HepG2 (cell line): ENCODE data around the gene ATP9B. TPM values are rescaled to one million over a fixed set of nuclear protein-coding genes. Genes with fewer than 3 reads are reported as not detected.

ENCODE experiments used
- ARID4A ChIP-seq: sonication (generic); formaldehyde crosslinking; IDR thresholded peaks from 2 replicates; pipeline ENCODE4 v1.5.0; 2020; ENCODE audit warnings: mild to moderate bottlenecking, missing genetic modification reagents, borderline replicate concordance
- ASH2L ChIP-seq: fragments of 300-600, 200-600 bp; sonication (generic); IDR thresholded peaks from 2 replicates; pipeline ENCODE4 v1.7.0; 2017; ENCODE audit warnings: low read depth, mild to moderate bottlenecking, moderate library complexity, mixed read lengths, low read length; ENCODE audit not compliant: insufficient read length
- ATF7-NPFF ChIP-seq: sonication (generic); formaldehyde crosslinking; IDR thresholded peaks from 2 replicates; pipeline ENCODE4 v1.8.1; 2023; ENCODE audit warnings: mild to moderate bottlenecking, low read depth, missing genetic modification reagents, moderate library complexity
- DMTF1 ChIP-seq: sonication (generic); formaldehyde crosslinking; IDR thresholded peaks from 2 replicates; pipeline ENCODE4 v1.4.0; 2020; ENCODE audit warnings: mild to moderate bottlenecking, missing genetic modification reagents
- MAFG ChIP-seq: sonication (generic); formaldehyde crosslinking; IDR thresholded peaks from 2 replicates; pipeline ENCODE4 v1.5.1; 2020; ENCODE audit warnings: mild to moderate bottlenecking, missing genetic modification reagents
- MAFK ChIP-seq, 2 experiments: IDR thresholded peaks in 1 of 2; conservative IDR thresholded peaks in 1 of 2; 2 replicates each; pipeline ENCODE4 v1.6.1; 2011; ENCODE audit warnings: improper control_type of control experiment in 2 of 2, low read length in 2 of 2
- TCF7L2 ChIP-seq: IDR thresholded peaks from 2 replicates; pipeline ENCODE4 v1.6.1; 2011; ENCODE audit warnings: mild to moderate bottlenecking, low read depth, low read length, moderate library complexity
- YEATS4 ChIP-seq: sonication (generic); formaldehyde crosslinking; IDR thresholded peaks from 2 replicates; pipeline ENCODE4 v1.4.0; 2020; ENCODE audit warnings: missing genetic modification reagents, borderline replicate concordance
- ZBTB33 ChIP-seq: sonication (generic); formaldehyde crosslinking; IDR thresholded peaks from 2 replicates; pipeline ENCODE4 v1.4.0; 2020; ENCODE audit warnings: missing genetic modification reagents
- ZFP36L1 ChIP-seq: sonication (generic); formaldehyde crosslinking; IDR thresholded peaks from 2 replicates; pipeline ENCODE4 v1.8.0; 2022; ENCODE audit warnings: mild to moderate bottlenecking, missing genetic modification reagents, moderate library complexity
- ZFP41 ChIP-seq: sonication (generic); formaldehyde crosslinking; IDR thresholded peaks from 2 replicates; pipeline ENCODE4 v1.4.0; 2020; ENCODE audit warnings: mild to moderate bottlenecking, missing genetic modification reagents, borderline replicate concordance
- ZFX ChIP-seq: sonication (generic); formaldehyde crosslinking; IDR thresholded peaks from 2 replicates; pipeline ENCODE4 v1.4.0; 2020; ENCODE audit warnings: mild to moderate bottlenecking, low read depth, missing genetic modification reagents, moderate library complexity
- ZNF33A ChIP-seq: sonication (generic); formaldehyde crosslinking; IDR thresholded peaks from 2 replicates; pipeline ENCODE4 v1.5.1; 2020; ENCODE audit warnings: missing genetic modification reagents, mild to moderate bottlenecking, moderate library complexity, borderline replicate concordance
- ZNF432 ChIP-seq: sonication (generic); formaldehyde crosslinking; IDR thresholded peaks from 2 replicates; pipeline ENCODE4 v1.5.0; 2020; ENCODE audit warnings: missing genetic modification reagents, mild to moderate bottlenecking, borderline replicate concordance
- ZNF576 ChIP-seq: sonication (generic); formaldehyde crosslinking; IDR thresholded peaks from 2 replicates; pipeline ENCODE4 v1.4.0; 2020; ENCODE audit warnings: mild to moderate bottlenecking, missing genetic modification reagents
- ZNF598 ChIP-seq: sonication (generic); formaldehyde crosslinking; IDR thresholded peaks from 2 replicates; pipeline ENCODE4 v1.5.1; 2020; ENCODE audit warnings: mild to moderate bottlenecking, missing genetic modification reagents, borderline replicate concordance
- ZNF672 ChIP-seq: sonication (generic); formaldehyde crosslinking; IDR thresholded peaks from 2 replicates; pipeline ENCODE4 v1.8.1; 2022; ENCODE audit warnings: missing genetic modification reagents
- ZNF703 ChIP-seq: sonication (generic); formaldehyde crosslinking; IDR thresholded peaks from 2 replicates; pipeline ENCODE4 v1.5.1; 2020; ENCODE audit warnings: missing genetic modification reagents, mild to moderate bottlenecking, moderate library complexity, borderline replicate concordance
- ZNF792 ChIP-seq: IDR thresholded peaks from 2 replicates; pipeline ENCODE4 v1.6.1; 2016
- polyA plus RNA-seq, 8 experiments: library from polyadenylated mRNA; depleted of rRNA in 3 of 8; stranded (reverse) in 7 of 8; unstranded in 1 of 8; fragments of >200 nt; fragmentation: Illumina TruSeq in 4 of 8; extraction: Trizol in 4 of 8; gene quantifications; 2 replicates each; pipeline versions ENCODE4 v1.2.1 to v1.2.3, GENCODE V29; 2011 to 2016; ENCODE audit warnings: low read depth in 4 of 8, missing spikeins in 1 of 8, mixed read lengths in 1 of 8; ENCODE audit not compliant: insufficient read depth in 1 of 8
- total RNA-seq, 5 experiments: library from RNA; depleted of rRNA; stranded (reverse); fragments of >200 nt; fragmentation: Illumina TruSeq; extraction: Trizol; gene quantifications; 2 replicates each; pipeline ENCODE4 v1.2.3, GENCODE V29; 2016; ENCODE audit warnings: low read depth in 1 of 5

The ATP9B gene
- total and polyA plus RNA-seq, 2 of the 13 experiments (the other 11 are each of a cell fraction or from before 2014, with no cell fraction given), result 10.8 to 11.3 TPM

- TF ChIP-seq TCF7L2 (no peak), ZFP41 (CRISPR knock-in tag) (peak; percentile 59; the same call in 1 of the 2 replicates), ZNF792 (CRISPR knock-in tag) (no peak), ATF7-NPFF (peak; percentile 71; the same call in 1 of the 2 replicates), ZNF576 (CRISPR knock-in tag) (no peak), ZFP36L1 (CRISPR knock-in tag) (0 out of 2 replicates have a peak, but pooled peaks have one; percentile 9), ZNF672 (CRISPR knock-in tag) (no peak), ASH2L (peak; percentile 80), YEATS4 (CRISPR knock-in tag) (peak; percentile 83; the same call in 1 of the 2 replicates), DMTF1 (CRISPR knock-in tag) (0 out of 2 replicates have a peak, but pooled peaks have one; percentile 48), ZNF598 (CRISPR knock-in tag) (peak; percentile 76; the same call in 1 of the 2 replicates), ZNF703 (CRISPR knock-in tag) (no peak; the same call in 1 of the 2 replicates), MAFG (no peak), ZBTB33 (CRISPR knock-in tag) (peak; percentile 78; the same call in 1 of the 2 replicates), ARID4A (CRISPR knock-in tag) (peak; percentile 77; the same call in 1 of the 2 replicates), ZFX (CRISPR knock-in tag) (peak; percentile 94), ZNF33A (CRISPR knock-in tag) (0 out of 2 replicates have a peak, but pooled peaks have one; percentile 27), ZNF432 (CRISPR knock-in tag) (no peak), MAFK (conservative IDR thresholded peaks at IDR 0.05 in 1 of 2, IDR thresholded peaks at IDR 0.05 in 1 of 2; ENCODE audit: low read length in 2 of 2) (no peak)
Measured at GRCh38 chr18:79068937-79069716, at the start of gene ATP9B (continued).
